ENCODE measurements around the gene NTHL1. TPM values are rescaled to one million over a fixed set of nuclear protein-coding genes. Genes with fewer than 3 reads are reported as not detected.

NTHL1 gene
- total RNA-seq, 1 experiment from 2014 or later, result 52.0 TPM

DNA sequence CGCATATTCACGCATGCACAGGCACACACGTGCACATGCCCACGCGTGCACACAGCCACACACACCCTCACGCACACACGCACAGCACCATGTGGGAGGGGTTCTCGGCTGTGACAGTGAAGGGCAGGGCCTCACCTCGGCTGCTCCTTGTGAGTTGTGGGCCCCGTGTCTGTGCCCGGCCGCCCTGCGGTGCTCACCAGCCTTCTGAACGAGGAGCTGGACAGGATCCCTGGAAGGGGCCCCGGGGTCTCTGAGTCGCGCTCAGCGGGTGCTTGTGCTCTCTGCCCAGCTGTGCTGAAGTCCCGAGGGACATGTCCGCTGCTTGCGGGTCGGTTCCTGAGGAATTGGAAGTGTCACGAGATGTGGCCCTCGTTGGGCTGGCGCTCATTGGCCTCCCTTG is 16.2 kb upstream of the NTHL1 start:
- Mint-ChIP-seq H3K27ac (no peak overlapping the region), H3K27me3 (ENCODE audit: low read depth) (no peaks in the 10 kb centered on the region), H3K9me3 (no peaks in the 10 kb centered on the region), H3K36me3 (ENCODE audit: insufficient read depth in 1 of 3, low read depth in 3 of 3) (peaks cover 8 to 44% (median 25%) of the 10 kb centered on the region in 3 experiments; a peak in 6 of 7 replicates), H3K4me1 (no peaks in the 10 kb centered on the region), H3K4me3 (no peak overlapping the region)
- Histone ChIP-seq H3K18ac (ENCODE audit: insufficient read length, low read depth, low read length) (no peak overlapping the region), H3K27ac (ENCODE audit: insufficient read length, low read depth, low read length) (no peak overlapping the region), H2AFZ (ENCODE audit: low read length) (no peak overlapping the region), H3K14ac (ENCODE audit: insufficient read depth, low read length) (no peak overlapping the region), H3K9me3 (ENCODE audit: control insufficient read depth, low read depth, low read length) (no peaks in the 10 kb centered on the region), H4K20me1 (ENCODE audit: control insufficient read depth, insufficient read depth, insufficient read length) (no peaks in the 10 kb centered on the region), H3K23ac (ENCODE audit: insufficient read length, low read depth, low read length) (no peak overlapping the region), H2BK120ac (ENCODE audit: low read depth, low read length, poor library complexity, severe bottlenecking) (no peak overlapping the region), H3K27me3 (ENCODE audit: insufficient read depth, low read length) (no peaks in the 10 kb centered on the region), H2BK5ac (ENCODE audit: insufficient read length, low read length) (no peak overlapping the region), H3K4me2 (ENCODE audit: insufficient read depth, insufficient read length, low read length) (no peak overlapping the region), H3K23me2 (ENCODE audit: insufficient read length, low read depth, low read length, poor library complexity, severe bottlenecking) (peaks cover 3% of the 10 kb centered on the region), H3K79me2 (ENCODE audit: insufficient read depth, low read length) (no peaks in the 10 kb centered on the region), H3T11ph (ENCODE audit: low read length) (no peak overlapping the region), H2BK20ac (ENCODE audit: low read depth, low read length, poor library complexity, severe bottlenecking) (no peak overlapping the region), H4K8ac (replicated peaks; ENCODE audit: insufficient read length, low read depth, low read length) (no peak overlapping the region), H2BK15ac (ENCODE audit: low read depth, low read length) (no peak overlapping the region), H2BK12ac (ENCODE audit: insufficient read length, low read depth, low read length) (no peak overlapping the region), H4K5ac (ENCODE audit: insufficient read length, low read depth, low read length) (no peak overlapping the region), H2AK5ac (ENCODE audit: insufficient read length, low read length) (no peak overlapping the region), H3K56ac (ENCODE audit: insufficient read length, low read depth, low read length) (no peak overlapping the region), H3K9ac (ENCODE audit: extremely low read depth, insufficient read length, low read length) (no peak overlapping the region), H3K4ac (ENCODE audit: low read depth, low read length) (no peak overlapping the region), H3K4me1 (ENCODE audit: insufficient read depth, low read length) (no peaks in the 10 kb centered on the region), H3K79me1 (ENCODE audit: insufficient read depth, low read depth, low read length, poor library complexity, severe bottlenecking) (no peaks in the 10 kb centered on the region), H4K91ac (ENCODE audit: insufficient read length, low read depth, low read length) (no peak overlapping the region)
- no CpG with 5 or more reads among the region's 25 CpGs for WGBS (ENCODE audit: extremely low coverage, insufficient read length, low lambda C conversion rate)
- TF ChIP-seq, protein P1, sequence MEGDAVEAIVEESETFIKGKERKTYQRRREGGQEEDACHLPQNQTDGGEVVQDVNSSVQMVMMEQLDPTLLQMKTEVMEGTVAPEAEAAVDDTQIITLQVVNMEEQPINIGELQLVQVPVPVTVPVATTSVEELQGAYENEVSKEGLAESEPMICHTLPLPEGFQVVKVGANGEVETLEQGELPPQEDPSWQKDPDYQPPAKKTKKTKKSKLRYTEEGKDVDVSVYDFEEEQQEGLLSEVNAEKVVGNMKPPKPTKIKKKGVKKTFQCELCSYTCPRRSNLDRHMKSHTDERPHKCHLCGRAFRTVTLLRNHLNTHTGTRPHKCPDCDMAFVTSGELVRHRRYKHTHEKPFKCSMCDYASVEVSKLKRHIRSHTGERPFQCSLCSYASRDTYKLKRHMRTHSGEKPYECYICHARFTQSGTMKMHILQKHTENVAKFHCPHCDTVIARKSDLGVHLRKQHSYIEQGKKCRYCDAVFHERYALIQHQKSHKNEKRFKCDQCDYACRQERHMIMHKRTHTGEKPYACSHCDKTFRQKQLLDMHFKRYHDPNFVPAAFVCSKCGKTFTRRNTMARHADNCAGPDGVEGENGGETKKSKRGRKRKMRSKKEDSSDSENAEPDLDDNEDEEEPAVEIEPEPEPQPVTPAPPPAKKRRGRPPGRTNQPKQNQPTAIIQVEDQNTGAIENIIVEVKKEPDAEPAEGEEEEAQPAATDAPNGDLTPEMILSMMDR (conservative IDR thresholded peaks at IDR 0.05), result no peak
- DNase-seq, result no peak
